Stimulated activated naive CD8-positive, alpha-beta T cell treated with anti-CD3 and anti-CD28 coated beads, Interleukin-15, amount 100 ng/mL, for 72 hours (primary cell): Measurements from ENCODE around the gene TMTC1.

ENCODE experiments used
- ATAC-seq: fragments of 150-1000 bp; cut with Tn5 transposase; 2 replicates; pipeline ENCODE4 v1.10.0; 2021; ENCODE audit warnings: mild to moderate bottlenecking, moderate library complexity
- DNase-seq, 2 donors: peaks; one replicate each; pipeline ENCODE4 v3.0.0; 2021 to 2022
- H3K27ac Mint-ChIP-seq, 2 donors: one replicate each; pipeline ENCODE4 v1.8.0; 2022; ENCODE audit warnings: mild to moderate bottlenecking in 2 of 2, mixed read lengths in 2 of 2, moderate library complexity in 2 of 2
- H3K27me3 Mint-ChIP-seq: one replicate; pipeline ENCODE4 v1.8.0; 2022; ENCODE audit warnings: mixed read lengths
- H3K4me1 Mint-ChIP-seq: one replicate; pipeline ENCODE4 v1.8.0; 2022; ENCODE audit warnings: mild to moderate bottlenecking, mixed read lengths
- H3K4me3 Mint-ChIP-seq, 2 donors: one replicate each; pipeline ENCODE4 v1.8.0; 2022; ENCODE audit warnings: mild to moderate bottlenecking in 2 of 2, mixed read lengths in 2 of 2, moderate library complexity in 1 of 2
- H3K9me3 Mint-ChIP-seq, 2 donors: one replicate each; pipeline ENCODE4 v1.8.0; 2022; ENCODE audit warnings: mixed read lengths in 2 of 2

TMTC1 gene

GRCh38 chr12:29756741-29757390 is 26.9 kb downstream of the TMTC1 start:
- H3K4me1 Mint-ChIP-seq: no peaks in the 10 kb centered on the region
- H3K4me3 Mint-ChIP-seq: no peak overlapping the region
- no peak overlapping the region for H3K27ac Mint-ChIP-seq
- H3K9me3 Mint-ChIP-seq: peaks cover 0 to 4% of the 10 kb centered on the region in 2 donors
- H3K27me3 Mint-ChIP-seq: no peaks in the 10 kb centered on the region
- ATAC-seq (no peak), DNase-seq (no peak)

DNA sequence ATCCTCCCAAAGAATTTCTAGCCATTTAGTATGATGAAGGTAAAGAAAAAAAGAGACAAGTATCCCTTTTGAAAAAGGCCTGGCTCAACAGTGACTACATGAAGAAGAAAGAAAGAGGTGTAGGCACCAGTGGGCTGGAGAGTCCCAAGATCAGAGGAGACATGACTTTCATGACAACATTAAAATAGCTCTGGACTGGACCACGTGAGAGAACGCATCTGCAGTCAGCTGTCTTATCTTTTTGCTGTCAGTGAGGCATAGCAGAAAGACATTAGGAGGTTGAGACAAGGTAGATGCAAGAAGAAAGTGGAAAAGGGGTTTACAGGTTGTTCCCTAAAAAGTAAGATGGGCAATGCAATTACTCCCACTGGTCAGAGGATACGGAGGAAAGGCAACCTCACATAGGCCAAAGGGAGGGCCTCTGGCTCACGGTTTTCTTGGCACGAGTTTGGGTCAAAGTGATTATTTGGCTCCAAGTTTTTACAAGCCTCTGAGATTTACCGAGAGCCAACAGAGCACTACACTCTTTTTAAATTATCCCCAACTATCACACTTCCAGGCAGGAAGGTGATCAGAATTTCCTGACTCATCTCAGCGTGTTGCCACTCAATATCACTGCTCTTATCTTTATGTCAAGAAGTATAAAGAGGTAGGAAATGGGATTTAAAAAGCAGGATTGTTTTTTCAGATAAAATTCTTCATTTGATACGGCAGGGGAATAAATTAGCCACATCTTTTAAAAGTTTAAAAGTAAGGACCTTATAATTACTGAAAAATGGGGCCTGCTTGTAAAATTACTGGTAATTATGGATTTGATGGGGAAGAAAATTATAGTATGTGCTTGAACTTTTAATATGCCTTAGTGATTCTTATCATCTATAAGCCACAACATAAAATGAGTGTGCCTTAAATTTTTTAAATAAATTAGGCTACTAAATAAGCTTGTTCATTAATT is 29.2 kb downstream of the TMTC1 start:
- H3K9me3 Mint-ChIP-seq: peaks cover 0 to 7% of the 10 kb centered on the region in 2 donors
- no peak for DNase-seq
- H3K4me1 Mint-ChIP-seq: no peaks in the 10 kb centered on the region
- H3K27me3 Mint-ChIP-seq: peaks cover 8% of the 10 kb centered on the region
- H3K27ac Mint-ChIP-seq: no peak overlapping the region
- no peak for ATAC-seq
- H3K4me3 Mint-ChIP-seq: no peak overlapping the region

GRCh38 chr12:29752121-29752520 is 31.6 kb downstream of the TMTC1 start:
- ATAC-seq (no peak), DNase-seq (no peak)
- Mint-ChIP-seq H3K27ac (peak overlapping the region in 1 of 2 donors; percentile 27), H3K27me3 (peaks cover 8% of the 10 kb centered on the region), H3K4me1 (no peaks in the 10 kb centered on the region), H3K4me3 (no peak overlapping the region), H3K9me3 (peaks cover 0 to 10% of the 10 kb centered on the region in 2 donors)

DNA sequence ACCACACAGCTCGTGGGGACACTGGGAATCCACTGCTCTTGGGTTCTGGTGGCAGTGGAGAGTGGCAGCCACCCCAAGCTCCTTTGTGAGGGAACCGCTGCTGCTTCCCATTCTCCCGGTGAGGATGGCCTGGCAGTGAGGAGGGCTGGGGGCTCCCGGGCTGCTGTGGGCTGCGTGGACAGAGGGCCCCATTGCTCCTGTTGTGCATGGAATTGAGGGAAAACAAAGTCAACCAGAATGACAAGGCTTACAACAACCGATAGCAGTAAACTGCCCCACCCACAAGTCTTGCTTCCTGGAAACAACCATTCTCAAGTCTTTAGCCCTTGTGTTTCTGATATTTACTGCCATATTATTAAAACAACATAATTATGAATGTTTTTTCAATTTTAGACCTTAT is 32.1 kb downstream of the TMTC1 start:
- H3K4me1 Mint-ChIP-seq: no peaks in the 10 kb centered on the region
- H3K27me3 Mint-ChIP-seq: peaks cover 8% of the 10 kb centered on the region
- H3K9me3 Mint-ChIP-seq: peaks cover 0 to 10% of the 10 kb centered on the region in 2 donors
- DNase-seq (no peak), ATAC-seq (no peak)
- no peak overlapping the region for H3K27ac Mint-ChIP-seq
- no peak overlapping the region for H3K4me3 Mint-ChIP-seq

- Mint-ChIP-seq H3K4me1 (no peaks in the 10 kb centered on the region), H3K9me3 (peaks cover 0 to 10% of the 10 kb centered on the region in 2 donors), H3K27me3 (peaks cover 8% of the 10 kb centered on the region), H3K27ac (no peak overlapping the region), H3K4me3 (no peak overlapping the region)
- no peak for DNase-seq
- no peak for ATAC-seq
Observed at GRCh38 chr12:29750928-29751220, 32.9 kb downstream of the TMTC1 start.

GRCh38 chr12:29750131-29750927 is 33.4 kb downstream of the TMTC1 start:
- no peaks in the 10 kb centered on the region for H3K4me1 Mint-ChIP-seq
- ATAC-seq: no peak

DNA sequence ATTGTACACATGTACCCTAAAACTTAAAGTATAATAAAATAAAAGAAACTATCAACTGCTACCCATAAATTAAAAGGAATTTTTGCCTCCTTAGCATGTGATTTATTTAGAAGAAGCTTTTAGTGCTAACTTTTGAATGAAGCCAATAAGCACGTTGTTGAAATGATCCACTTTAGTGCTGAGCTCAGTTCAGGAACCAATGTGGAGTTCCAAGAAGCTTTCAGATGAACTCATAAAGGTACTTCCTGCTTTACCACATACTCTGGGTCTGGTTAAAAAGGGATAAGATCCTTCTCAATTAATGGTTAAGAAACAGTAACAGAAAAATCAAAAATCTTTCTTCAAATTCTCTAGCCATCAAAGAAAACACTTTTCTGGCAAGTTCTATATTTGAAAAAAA is 39.4 kb downstream of the TMTC1 start:
- H3K27ac Mint-ChIP-seq: no peak overlapping the region
- no peaks in the 10 kb centered on the region for H3K4me1 Mint-ChIP-seq
- H3K4me3 Mint-ChIP-seq: no peak overlapping the region
- ATAC-seq (no peak), DNase-seq (no peak)
- peaks cover 0 to 6% of the 10 kb centered on the region in 2 donors for H3K9me3 Mint-ChIP-seq
- H3K27me3 Mint-ChIP-seq: no peaks in the 10 kb centered on the region

More at GRCh38 chr12:29750131-29750927, 33.4 kb downstream of the TMTC1 start:
- no peak for DNase-seq
- Mint-ChIP-seq H3K4me3 (no peak overlapping the region), H3K27ac (no peak overlapping the region), H3K9me3 (peaks cover 0 to 10% of the 10 kb centered on the region in 2 donors), H3K27me3 (peaks cover 8% of the 10 kb centered on the region)

GRCh38 chr12:29743801-29744200 is 39.9 kb downstream of the TMTC1 start:
- Mint-ChIP-seq H3K9me3 (peaks cover 0 to under 1% of the 10 kb centered on the region in 2 donors), H3K4me3 (no peak overlapping the region), H3K27me3 (no peaks in the 10 kb centered on the region), H3K27ac (no peak overlapping the region), H3K4me1 (no peaks in the 10 kb centered on the region)
- no peak for DNase-seq
- ATAC-seq: no peak

- no peaks in the 10 kb centered on the region for H3K9me3 Mint-ChIP-seq
- DNase-seq (no peak), ATAC-seq (no peak)
- no peaks in the 10 kb centered on the region for H3K4me1 Mint-ChIP-seq
- no peaks in the 10 kb centered on the region for H3K27me3 Mint-ChIP-seq
- H3K27ac Mint-ChIP-seq: no peak overlapping the region
- H3K4me3 Mint-ChIP-seq: no peak overlapping the region
Observed at GRCh38 chr12:29743077-29743476, 40.7 kb downstream of the TMTC1 start.

GRCh38 chr12:29742646-29743045 is 41.1 kb downstream of the TMTC1 start:
- Mint-ChIP-seq H3K4me1 (no peaks in the 10 kb centered on the region), H3K4me3 (no peak overlapping the region), H3K9me3 (no peaks in the 10 kb centered on the region), H3K27ac (no peak overlapping the region), H3K27me3 (no peaks in the 10 kb centered on the region)
- no peak for ATAC-seq
- no peak for DNase-seq

- no peaks in the 10 kb centered on the region for H3K9me3 Mint-ChIP-seq
- no peak overlapping the region for H3K27ac Mint-ChIP-seq
- H3K27me3 Mint-ChIP-seq: no peaks in the 10 kb centered on the region
- DNase-seq (no peak), ATAC-seq (no peak)
- H3K4me3 Mint-ChIP-seq: no peak overlapping the region
- H3K4me1 Mint-ChIP-seq: no peaks in the 10 kb centered on the region
Observed at GRCh38 chr12:29741342-29742241, 42.1 kb downstream of the TMTC1 start.

DNA sequence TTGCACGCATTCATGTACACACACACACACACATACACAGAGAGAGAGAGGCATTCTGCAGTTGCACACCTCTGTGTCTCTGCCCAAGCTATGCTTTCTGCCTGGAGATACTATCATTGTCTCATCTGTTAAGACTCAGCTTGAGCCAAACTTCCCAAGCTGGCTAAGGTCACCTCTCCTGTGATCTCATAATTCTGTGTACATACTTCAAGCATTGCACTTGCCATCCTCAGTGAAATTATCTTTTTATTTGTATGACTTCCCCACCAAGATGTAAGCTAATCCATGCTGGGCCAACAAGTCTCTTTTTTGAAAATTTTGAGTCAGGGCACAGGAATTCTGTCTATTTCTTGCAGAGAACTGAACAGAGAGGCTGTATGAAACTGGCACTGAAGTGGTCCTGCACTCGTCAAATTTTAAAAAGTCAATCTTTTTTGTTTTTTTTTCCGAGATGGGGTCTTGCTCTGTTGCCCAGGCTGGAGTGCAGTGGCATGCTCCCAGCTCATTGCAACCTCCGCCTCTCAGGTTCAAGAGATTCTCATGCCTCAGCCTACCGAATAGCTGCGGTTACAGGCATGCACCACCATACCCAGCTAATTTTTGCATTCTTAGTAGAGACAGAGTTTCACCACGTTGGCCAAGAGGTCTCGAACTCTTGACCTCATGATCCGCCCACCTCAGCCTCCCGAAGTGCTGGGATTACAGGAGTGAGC is 44.3 kb downstream of the TMTC1 start:
- ATAC-seq (no peak), DNase-seq (no peak)
- Mint-ChIP-seq H3K27me3 (no peaks in the 10 kb centered on the region), H3K9me3 (no peaks in the 10 kb centered on the region), H3K4me3 (no peak overlapping the region), H3K27ac (no peak overlapping the region), H3K4me1 (no peaks in the 10 kb centered on the region)

DNA sequence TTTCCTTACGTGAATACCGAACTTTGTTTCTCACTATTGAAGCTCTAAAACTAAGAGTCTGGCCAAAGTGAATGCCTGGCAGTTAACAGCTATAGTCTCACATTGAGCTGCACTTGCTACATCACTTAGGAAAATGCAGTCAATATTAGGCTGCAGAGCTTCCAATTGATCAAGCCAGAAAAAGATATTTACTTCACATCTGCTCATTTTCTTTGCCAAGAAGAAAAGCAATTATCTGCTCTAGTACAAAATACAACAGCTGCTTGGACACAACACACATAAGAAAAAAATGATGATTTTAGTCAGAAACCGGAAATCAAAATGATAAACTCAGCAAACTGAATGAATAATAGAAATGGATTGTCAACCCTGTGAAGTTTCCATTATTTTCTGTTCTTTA is 45.4 kb downstream of the TMTC1 start:
- DNase-seq: no peak
- no peak overlapping the region for H3K4me3 Mint-ChIP-seq
- no peak for ATAC-seq
- H3K27ac Mint-ChIP-seq: no peak overlapping the region
- no peaks in the 10 kb centered on the region for H3K27me3 Mint-ChIP-seq
- no peaks in the 10 kb centered on the region for H3K9me3 Mint-ChIP-seq
- H3K4me1 Mint-ChIP-seq: no peaks in the 10 kb centered on the region

GRCh38 chr12:29737644-29738043 is 46.1 kb downstream of the TMTC1 start:
- Mint-ChIP-seq H3K4me3 (no peak overlapping the region), H3K27me3 (no peaks in the 10 kb centered on the region), H3K4me1 (no peaks in the 10 kb centered on the region), H3K27ac (no peak overlapping the region), H3K9me3 (no peaks in the 10 kb centered on the region)
- DNase-seq: no peak
- no peak for ATAC-seq
